H1 (cell line): ENCODE data around the gene DNAAF5. TPM values are rescaled to one million over a fixed set of nuclear protein-coding genes. Genes with fewer than 3 reads are reported as not detected.

ENCODE experiments used
- CTCF ChIA-PET: fragments of 300-600 bp; sonication (Branson Sonifier 250); formaldehyde crosslinking; loops from one replicate; lab custom pipeline; 2021; ENCODE audit not compliant: partially characterized antibody; lab: Charles Lee
- POLR2A ChIA-PET: fragments of 300-600 bp; sonication (Branson Sonifier 250); formaldehyde crosslinking; loops from one replicate; lab custom pipeline; 2021; ENCODE audit warnings: inconsistent platforms; ENCODE audit not compliant: partially characterized antibody; lab: Charles Lee
- DNase-seq, 2 experiments: peaks; one replicate each; pipeline versions ENCODE4 v3.0.0 to v3.0.0-alpha.2; 2010 to 2022; ENCODE audit warnings: low spot score in 2 of 2, low read depth in 1 of 2, mixed read lengths in 1 of 2
- FAIRE-seq: peaks from 2 replicates; lab custom pipeline; 2011; peaks lifted over from hg19 to GRCh38; lab: Jason Lieb, UNC
- H2AFZ ChIP-seq: 2 replicates; pipeline ENCODE4 v1.8.1; 2012; ENCODE audit warnings: low read length, inconsistent platforms
- H2AK5ac ChIP-seq: 2 replicates; pipeline ENCODE4 v1.6.1; 2013; ENCODE audit warnings: low read depth, low read length
- H2BK120ac ChIP-seq: replicated peaks from 2 replicates; pipeline ENCODE3; 2013; ENCODE audit warnings: low read depth, low read length, inconsistent platforms
- H2BK12ac ChIP-seq: 2 replicates; pipeline ENCODE4 v1.6.1; 2013; ENCODE audit warnings: low read depth, low read length
- H2BK15ac ChIP-seq: 2 replicates; pipeline ENCODE4 v1.6.1; 2013; ENCODE audit warnings: low read length
- H2BK20ac ChIP-seq: 2 replicates; pipeline ENCODE4 v1.6.1; 2013; ENCODE audit warnings: low read length
- H2BK5ac ChIP-seq: 2 replicates; pipeline ENCODE4 v1.6.1; 2013; ENCODE audit warnings: low read depth, low read length
- H3K14ac ChIP-seq: 2 replicates; pipeline ENCODE4 v1.6.1; 2013; ENCODE audit warnings: inconsistent platforms; ENCODE audit not compliant: insufficient read length
- H3K18ac ChIP-seq: 2 replicates; pipeline ENCODE4 v1.6.1; 2013; ENCODE audit warnings: low read length; ENCODE audit errors: extremely low read depth
- H3K23ac ChIP-seq: 2 replicates; pipeline ENCODE4 v1.6.1; 2013; ENCODE audit warnings: inconsistent platforms; ENCODE audit not compliant: insufficient read length
- H3K23me2 ChIP-seq: 2 replicates; pipeline ENCODE4 v1.6.1; 2013; ENCODE audit warnings: low read depth, low read length
- H3K27ac ChIP-seq: 2 replicates; pipeline ENCODE4 v1.6.1; 2011; ENCODE audit warnings: low read depth, low read length, inconsistent platforms
- H3K27me3 ChIP-seq, 4 experiments: replicated peaks in 1 of 4; 1 replicate in 1 of 4; 2 replicates in 3 of 4; pipeline versions ENCODE4 v1.6.1 to v1.8.1; 2011 to 2013; ENCODE audit warnings: low read length in 3 of 4, mild to moderate bottlenecking in 3 of 4, inconsistent platforms in 2 of 4, mixed read lengths in 2 of 4, moderate library complexity in 1 of 4; ENCODE audit not compliant: control insufficient read depth in 3 of 4, insufficient read depth in 3 of 4; ENCODE audit errors: extremely low read depth in 1 of 4
- H3K36me3 ChIP-seq, 4 experiments: 2 replicates each; pipeline versions ENCODE4 v1.6.1 to v1.8.1; 2011 to 2013; ENCODE audit warnings: mild to moderate bottlenecking in 4 of 4, low read length in 3 of 4, moderate library complexity in 2 of 4, control low read depth in 1 of 4, inconsistent platforms in 1 of 4; ENCODE audit not compliant: insufficient read depth in 4 of 4, control insufficient read depth in 2 of 4
- H3K4ac ChIP-seq: replicated peaks from 2 replicates; pipeline ENCODE3; 2013; ENCODE audit warnings: low read length, low read depth, mixed read lengths, inconsistent platforms; ENCODE audit not compliant: insufficient read length
- H3K4me1 ChIP-seq, 4 experiments: replicated peaks in 1 of 4; 1 replicate in 1 of 4; 2 replicates in 3 of 4; pipeline versions ENCODE4 v1.6.1 to v1.8.1; 2011 to 2013; ENCODE audit warnings: low read length in 3 of 4, inconsistent platforms in 2 of 4, mixed read lengths in 1 of 4; ENCODE audit not compliant: insufficient read depth in 4 of 4, control insufficient read depth in 3 of 4
- H3K4me2 ChIP-seq, 2 experiments: 2 replicates each; pipeline versions ENCODE4 v1.6.1 to v1.8.1; 2011 to 2013; ENCODE audit warnings: low read depth in 2 of 2, low read length in 2 of 2, control low read depth in 1 of 2, inconsistent platforms in 1 of 2, mild to moderate bottlenecking in 1 of 2; ENCODE audit not compliant: insufficient read depth in 1 of 2
- H3K4me3 ChIP-seq, 4 experiments: fragments of 200-600, 300-600 bp in 1 of 4; sonication (generic), shearing (Covaris generic), sonication (Bioruptor Twin) in 1 of 4; 2 replicates each; pipeline versions ENCODE4 v1.5.1 to v1.8.1; 2011 to 2016; ENCODE audit warnings: low read length in 4 of 4, low read depth in 3 of 4, control low read depth in 2 of 4, inconsistent platforms in 2 of 4, mild to moderate bottlenecking in 2 of 4, mixed read lengths in 1 of 4, moderate library complexity in 1 of 4; ENCODE audit not compliant: insufficient read depth in 2 of 4; ENCODE audit errors: extremely low read depth in 1 of 4
- H3K56ac ChIP-seq: replicated peaks from 2 replicates; pipeline ENCODE3; 2013; ENCODE audit warnings: low read depth, mild to moderate bottlenecking, mixed read lengths, low read length, inconsistent platforms; ENCODE audit not compliant: insufficient read length
- H3K79me1 ChIP-seq: 2 replicates; pipeline ENCODE4 v1.6.1; 2013; ENCODE audit warnings: low read depth, low read length, control low read depth
- H3K79me2 ChIP-seq, 2 experiments: 2 replicates each; pipeline versions ENCODE4 v1.6.1 to v1.8.1; 2012 to 2013; ENCODE audit warnings: low read length in 2 of 2, mild to moderate bottlenecking in 2 of 2, inconsistent platforms in 1 of 2; ENCODE audit not compliant: insufficient read depth in 2 of 2, control insufficient read depth in 1 of 2
- H3K9ac ChIP-seq, 4 experiments: replicated peaks in 1 of 4; 1 replicate in 1 of 4; 2 replicates in 3 of 4; pipeline versions ENCODE4 v1.6.1 to v1.8.1; 2011 to 2013; ENCODE audit warnings: low read depth in 3 of 4, low read length in 3 of 4, control low read depth in 2 of 4, mild to moderate bottlenecking in 2 of 4, moderate library complexity in 2 of 4, inconsistent platforms in 1 of 4; ENCODE audit errors: extremely low read depth in 1 of 4
- H3K9me3 ChIP-seq, 2 experiments: 2 replicates each; pipeline versions ENCODE4 v1.6.1 to v1.8.1; 2012 to 2013; ENCODE audit warnings: mild to moderate bottlenecking in 2 of 2, moderate library complexity in 2 of 2, control low read depth in 1 of 2, inconsistent platforms in 1 of 2, low read depth in 1 of 2, low read length in 1 of 2, mixed read lengths in 1 of 2; ENCODE audit not compliant: insufficient read depth in 2 of 2
- H4K20me1 ChIP-seq, 2 experiments: replicated peaks in 1 of 2; 2 replicates each; pipeline versions ENCODE3 to v1.8.1; 2011 to 2013; ENCODE audit warnings: inconsistent platforms in 2 of 2, low read length in 2 of 2, mild to moderate bottlenecking in 1 of 2; ENCODE audit not compliant: insufficient read depth in 2 of 2, control insufficient read depth in 1 of 2
- H4K5ac ChIP-seq: 2 replicates; pipeline ENCODE4 v1.6.1; 2013; ENCODE audit warnings: low read length, low read depth, mixed read lengths, inconsistent platforms; ENCODE audit not compliant: insufficient read length
- H4K8ac ChIP-seq: 2 replicates; pipeline ENCODE4 v1.8.0; 2013; ENCODE audit warnings: mild to moderate bottlenecking, moderate library complexity, low read length, inconsistent platforms; ENCODE audit not compliant: insufficient read depth; ENCODE audit errors: extremely low read depth
- H4K91ac ChIP-seq: replicated peaks from 2 replicates; pipeline ENCODE3; 2013; ENCODE audit warnings: low read length, mixed read lengths, inconsistent platforms; ENCODE audit not compliant: insufficient read length
- ASH2L ChIP-seq: fragments of 200-600, 300-600 bp; sonication (generic); IDR thresholded peaks from one replicate; pipeline ENCODE4 v1.7.1; 2017; ENCODE audit warnings: low read length
- CBX5 ChIP-seq: fragments of 300-800, 300-1000 bp; sonication (generic); IDR thresholded peaks from 2 replicates; pipeline ENCODE4 v1.7.1; 2016; ENCODE audit warnings: antibody characterized with exemption, low read length, low read depth
- CBX8 ChIP-seq: fragments of 300-800, 300-1000 bp; sonication (generic); IDR thresholded peaks from 2 replicates; pipeline ENCODE4 v1.7.1; 2016; ENCODE audit warnings: low read depth, low read length, borderline replicate concordance
- FOSL1 ChIP-seq: IDR thresholded peaks from 2 replicates; pipeline ENCODE4 v1.6.1; 2011; ENCODE audit warnings: mild to moderate bottlenecking, low read depth, low read length, moderate library complexity; ENCODE audit not compliant: insufficient read depth
- GABPA ChIP-seq: IDR thresholded peaks from 2 replicates; pipeline ENCODE4 v1.6.1; 2011; ENCODE audit warnings: mild to moderate bottlenecking, low read length, moderate library complexity, borderline replicate concordance; ENCODE audit not compliant: insufficient read depth
- GTF2F1 ChIP-seq: IDR thresholded peaks from 2 replicates; pipeline ENCODE4 v1.6.1; 2012; ENCODE audit warnings: low read depth, low read length, improper control_type of control experiment, borderline replicate concordance
- JUN ChIP-seq: IDR thresholded peaks from 2 replicates; pipeline ENCODE4 v1.6.1; 2011; ENCODE audit warnings: low read depth, mild to moderate bottlenecking, improper control_type of control experiment, low read length
- POU5F1 ChIP-seq: IDR thresholded peaks from 2 replicates; pipeline ENCODE4 v1.6.1; 2011; ENCODE audit warnings: low read depth, mild to moderate bottlenecking, low read length, moderate library complexity
- RAD21 ChIP-seq, 2 experiments: IDR thresholded peaks in 1 of 2; conservative IDR thresholded peaks in 1 of 2; 2 replicates each; pipeline ENCODE4 v1.6.1; 2011; ENCODE audit warnings: low read depth in 2 of 2, low read length in 2 of 2, improper control_type of control experiment in 1 of 2, inconsistent platforms in 1 of 2, mild to moderate bottlenecking in 1 of 2, moderate library complexity in 1 of 2
- SP1 ChIP-seq: IDR thresholded peaks from 2 replicates; pipeline ENCODE4 v1.6.1; 2011; ENCODE audit warnings: low read depth, low read length
- SRF ChIP-seq: IDR thresholded peaks from 2 replicates; pipeline ENCODE4 v1.6.1; 2011; ENCODE audit warnings: mild to moderate bottlenecking, low read depth, low read length, moderate library complexity
- SUZ12 ChIP-seq: fragments of 200-600 bp; sonication (generic); IDR thresholded peaks from 2 replicates; pipeline ENCODE4 v1.6.1; 2012; ENCODE audit warnings: mild to moderate bottlenecking, inconsistent platforms, low read length, moderate library complexity, mixed read lengths
- TEAD4 ChIP-seq: IDR thresholded peaks from 2 replicates; pipeline ENCODE4 v1.6.1; 2012; ENCODE audit warnings: low read depth, low read length, inconsistent platforms, mixed read lengths
- WGBS, 2 experiments: shearing (Covaris generic) in 1 of 2; methylation state at CpG; one replicate each; pipeline versions ENCODE4 v1.1.6 to v1.1.7; 2013 to 2015; ENCODE audit warnings: low lambda C conversion rate in 2 of 2, mixed read lengths in 2 of 2, inconsistent platforms in 1 of 2, low coverage in 1 of 2, missing lambda C conversion rate in 1 of 2; ENCODE audit not compliant: insufficient replicate concordance in 2 of 2, insufficient coverage in 1 of 2, insufficient read length in 1 of 2; ENCODE audit errors: extremely low coverage in 1 of 2, missing lambda C conversion rate in 1 of 2; 5-methylcytosine and 5-hydroxymethylcytosine counted together
- polyA plus RNA-seq, 7 experiments: library from polyadenylated mRNA; depleted of rRNA in 3 of 7; stranded (reverse) in 5 of 7; unstranded in 2 of 7; fragments of >200 nt in 5 of 7; fragments of 200-250 nt in 2 of 7; gene quantifications; 1 replicate in 5 of 7; 2 replicates in 1 of 7; 4 replicates in 1 of 7; pipeline versions ENCODE4 v1.2.1 to v1.2.3, GENCODE V29; 2011 to 2013; ENCODE audit warnings: missing spikeins in 2 of 7, mixed read lengths in 2 of 7
- total RNA-seq: library from RNA; stranded (reverse); fragmentation: NEBNext Ultra II Directional; extraction: Animal tissue kit (Norgen Biotek cat#: 25700); gene quantifications from 2 replicates; pipeline ENCODE4 v1.2.1, GENCODE V29; 2021
- TF ChIP-seq, protein P1 (sequence below): IDR thresholded peaks from 2 replicates; pipeline ENCODE4 v1.6.1; 2011; ENCODE audit warnings: low read depth, mild to moderate bottlenecking, low read length; ENCODE audit not compliant: insufficient read depth

Gene DNAAF5
- total and polyA plus RNA-seq, 2 of the 8 experiments (the other 6 are each of a cell fraction or from before 2014, with no cell fraction given): 55.1 to 95.9 TPM

DNA sequence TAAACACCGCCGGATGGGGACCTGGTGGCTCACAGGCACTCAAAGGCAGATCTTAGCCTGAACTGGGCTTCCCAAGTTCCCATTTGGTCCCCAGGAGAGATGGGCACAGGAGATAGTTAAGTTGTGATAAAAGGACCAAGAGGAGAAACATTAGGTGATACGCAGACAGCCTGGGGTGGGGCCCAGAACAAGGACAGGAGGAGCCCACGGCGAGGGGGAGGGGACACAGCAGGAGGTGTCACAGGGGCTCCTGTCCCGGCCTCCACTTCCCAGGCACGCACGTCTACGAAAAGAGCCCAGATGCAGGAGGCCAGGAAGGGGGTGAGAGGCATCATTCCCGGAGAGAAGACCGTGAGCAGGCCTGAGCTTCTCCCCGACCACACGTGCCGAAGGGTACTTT lies 16.3 kb upstream of the DNAAF5 start:
- DNase-seq (no peak), FAIRE-seq (no peak)
- H2BK20ac ChIP-seq: no peak overlapping the region
- H3K23ac ChIP-seq: no peak overlapping the region
- peaks cover 0 to 7% (median 4%) of the 10 kb centered on the region in 4 experiments; a peak in 5 of 7 replicates for H3K4me1 ChIP-seq
- H3K4me2 ChIP-seq: no peak overlapping the region
- CTCF ChIA-PET: interaction anchor here (0.9 kb wide), 1 partner anchor 67 kb away, joined by 3 read pairs; no protein-coding TSS in a partner anchor
- no peak overlapping the region for H3K18ac ChIP-seq
- no peak overlapping the region for H2AFZ ChIP-seq
- no peak overlapping the region for H3K56ac ChIP-seq
- 92% methylated on average over 11 of the region's 14 CpGs; no CpG with 5 or more reads in 1 of the 2 experiments for WGBS, 2 experiments
- peaks cover 0 to 7% of the 10 kb centered on the region in 2 experiments for H4K20me1 ChIP-seq
- no peak overlapping the region for H4K5ac ChIP-seq
- no peak overlapping the region for H2BK12ac ChIP-seq
- H3K4me3 ChIP-seq: no peak overlapping the region
- H4K8ac ChIP-seq: no peak overlapping the region
- H3K27ac ChIP-seq: no peak overlapping the region
- H3K9me3 ChIP-seq: no peaks in the 10 kb centered on the region
- H3K79me2 ChIP-seq: peaks cover 0 to 22% of the 10 kb centered on the region in 2 experiments; a peak in 2 of 4 replicates
- H2BK5ac ChIP-seq: no peak overlapping the region
- H3K36me3 ChIP-seq: peaks cover 0 to 3% (median 1%) of the 10 kb centered on the region in 4 experiments; a peak in 3 of 8 replicates
- H2AK5ac ChIP-seq: no peak overlapping the region
- H3K4ac ChIP-seq: no peak overlapping the region
- H3K23me2 ChIP-seq: no peaks in the 10 kb centered on the region
- no peak overlapping the region for H3K14ac ChIP-seq
- H2BK120ac ChIP-seq: no peak overlapping the region
- H3K9ac ChIP-seq: no peak overlapping the region
- POLR2A ChIA-PET: no interaction called here
- H3K27me3 ChIP-seq: no peaks in the 10 kb centered on the region
- H4K91ac ChIP-seq: no peak overlapping the region
- H3K79me1 ChIP-seq: peaks cover 6% of the 10 kb centered on the region
- H2BK15ac ChIP-seq: no peak overlapping the region
- TF ChIP-seq SUZ12 (no peak), FOSL1 (no peak), ASH2L (no peak), CBX5 (no peak), CBX8 (no peak), SP1 (no peak), POU5F1 (no peak), SRF (no peak), TEAD4 (no peak), GABPA (no peak), RAD21 (IDR thresholded peaks at IDR 0.05 in 1 of 2, conservative IDR thresholded peaks at IDR 0.05 in 1 of 2; ENCODE audit: low read depth in 2 of 2, low read length in 2 of 2) (no peak), GTF2F1 (no peak), JUN (no peak)
- TF ChIP-seq, protein P1, sequence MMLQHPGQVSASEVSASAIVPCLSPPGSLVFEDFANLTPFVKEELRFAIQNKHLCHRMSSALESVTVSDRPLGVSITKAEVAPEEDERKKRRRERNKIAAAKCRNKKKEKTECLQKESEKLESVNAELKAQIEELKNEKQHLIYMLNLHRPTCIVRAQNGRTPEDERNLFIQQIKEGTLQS: no peak
